ENCODE results near the gene CHMP4A.
A peak's percentile ranks its signal among the peaks of the same experiment; 100 is the strongest.

CHMP4A gene

DNA sequence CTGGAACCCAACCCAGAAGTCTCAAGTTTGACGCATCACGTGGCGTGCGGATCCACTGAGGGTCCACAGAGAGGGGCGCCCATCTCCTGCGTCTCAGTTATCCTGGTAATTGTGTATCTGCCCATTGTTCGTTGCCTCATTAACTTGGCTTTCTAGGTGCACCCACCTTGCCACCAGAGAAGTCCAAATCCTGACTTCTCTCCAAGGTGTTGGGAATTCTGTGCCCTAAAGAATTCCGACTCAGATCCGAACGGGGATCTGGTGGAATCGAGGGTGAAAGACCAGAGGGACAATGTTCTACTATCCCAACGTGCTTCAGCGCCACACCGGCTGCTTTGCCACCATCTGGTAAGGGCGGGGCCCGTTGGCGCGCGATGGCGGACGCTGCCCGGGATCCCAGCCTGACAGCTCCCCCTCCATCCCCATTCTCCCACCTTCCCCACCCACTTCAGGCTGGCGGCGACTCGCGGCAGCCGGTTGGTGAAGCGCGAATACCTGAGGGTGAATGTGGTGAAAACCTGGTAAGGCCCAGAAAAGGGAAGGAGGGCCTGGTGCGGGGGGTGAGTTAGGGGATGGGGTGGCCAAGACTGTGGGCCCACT lies 40.9 kb downstream of the CHMP4A start:
- WGBS (ENCODE audit: insufficient coverage): 6% methylated on average over 12 of the region's 30 CpGs
- CTCF ChIA-PET: interaction anchor here (1.0 to 4.9 kb wide), 4 partner anchors 9 to 58 kb away, joined by 3 to 19 read pairs (median 6); partner anchors contain the start of genes DCAF11, IPO4, IRF9 and NRL
- Histone ChIP-seq H3K9me3 (ENCODE audit: control extremely low read depth in 1 of 5, control insufficient read depth in 4 of 5, insufficient read depth in 2 of 5, low read depth in 1 of 5, low read length in 4 of 5) (no peaks in the 10 kb centered on the region), H3K27me3 (replicated peaks in 2 of 5; ENCODE audit: control insufficient read depth in 4 of 5, insufficient read depth in 5 of 5, low read length in 4 of 5) (no peaks in the 10 kb centered on the region), H3K36me3 (ENCODE audit: control insufficient read depth in 4 of 4, insufficient read depth in 4 of 4, low read length in 3 of 4) (peaks cover 2 to 45% (median 16%) of the 10 kb centered on the region in 4 experiments), H3K4me3 (ENCODE audit: control insufficient read depth in 1 of 7, extremely low read depth in 1 of 7, insufficient read depth in 4 of 7, low read depth in 2 of 7, low read length in 6 of 7) (peak overlapping the region; percentile 20 to 95 (median 81)), H3K4me1 (ENCODE audit: control extremely low read depth in 1 of 4, control insufficient read depth in 4 of 4, insufficient read depth in 4 of 4, low read length in 3 of 4) (peaks cover 2 to 22% (median 11%) of the 10 kb centered on the region in 4 experiments), H3K27ac (ENCODE audit: insufficient read depth in 1 of 2, low read depth in 1 of 2, low read length in 2 of 2, poor library complexity in 1 of 2, severe bottlenecking in 2 of 2) (peak overlapping the region in 1 of 2 experiments; percentile 66)
- POLR2A ChIA-PET: interaction anchor here (1.0 to 2.8 kb wide), 2 partner anchors 11 to 23 kb away, joined by 3 to 15 read pairs; partner anchors contain the start of genes IRF9 and TM9SF1
- peak in 1 of 3 donors; percentile 35 for DNase-seq

GRCh38 chr14:24171422-24172260 lies 41.6 kb downstream of the CHMP4A start, which contains the start of gene REC8:
Gene REC8, plus strand, starts transcription at chr14:24172080. Its CDS starts 473 bp downstream, at chr14:24172553.
- DNase-seq: peak; percentile 97 to 99 (median 99)
- Histone ChIP-seq H3K36me3 (ENCODE audit: control insufficient read depth in 4 of 4, insufficient read depth in 4 of 4, low read length in 3 of 4) (peaks cover 2 to 43% (median 14%) of the 10 kb centered on the region in 4 experiments), H3K27me3 (replicated peaks in 2 of 5; ENCODE audit: control insufficient read depth in 4 of 5, insufficient read depth in 5 of 5, low read length in 4 of 5) (no peaks in the 10 kb centered on the region), H3K4me1 (ENCODE audit: control extremely low read depth in 1 of 4, control insufficient read depth in 4 of 4, insufficient read depth in 4 of 4, low read length in 3 of 4) (peaks cover 2 to 27% (median 12%) of the 10 kb centered on the region in 4 experiments), H3K27ac (ENCODE audit: insufficient read depth in 1 of 2, low read depth in 1 of 2, low read length in 2 of 2, poor library complexity in 1 of 2, severe bottlenecking in 2 of 2) (peak within 1 kb of the TSS in 1 of 2 experiments; percentile 66), H3K9me3 (ENCODE audit: control extremely low read depth in 1 of 5, control insufficient read depth in 4 of 5, insufficient read depth in 2 of 5, low read depth in 1 of 5, low read length in 4 of 5) (no peaks in the 10 kb centered on the region), H3K4me3 (ENCODE audit: control insufficient read depth in 1 of 7, extremely low read depth in 1 of 7, insufficient read depth in 4 of 7, low read depth in 2 of 7, low read length in 6 of 7) (peak within 1 kb of the TSS; percentile 20 to 95 (median 81))
- ChIA-PET POLR2A (interaction anchor here (1.0 to 2.8 kb wide), 2 partner anchors 10 to 24 kb away, joined by 3 to 15 read pairs; partner anchors contain the start of genes IRF9 and TM9SF1), CTCF (interaction anchor here (1.0 to 4.9 kb wide), 4 partner anchors 9 to 15 kb away, joined by 3 to 19 read pairs (median 6); partner anchors contain the start of genes IPO4 and IRF9)
- WGBS (ENCODE audit: insufficient coverage): 8% methylated on average over 53 of the region's 63 CpGs

GRCh38 chr14:24167469-24168114 lies 45.7 kb downstream of the CHMP4A start:
- peak in 2 of 3 donors; percentile 34 to 55 for DNase-seq
- POLR2A ChIA-PET: interaction anchor here (0.6 kb wide), 2 partner anchors 14 to 54 kb away, joined by 3 read pairs; no protein-coding TSS in a partner anchor
- Histone ChIP-seq H3K27me3 (replicated peaks in 2 of 5; ENCODE audit: control insufficient read depth in 4 of 5, insufficient read depth in 5 of 5, low read length in 4 of 5) (no peaks in the 10 kb centered on the region), H3K4me1 (ENCODE audit: control extremely low read depth in 1 of 4, control insufficient read depth in 4 of 4, insufficient read depth in 4 of 4, low read length in 3 of 4) (peaks cover 4 to 23% (median 11%) of the 10 kb centered on the region in 4 experiments), H3K9me3 (ENCODE audit: control extremely low read depth in 1 of 5, control insufficient read depth in 4 of 5, insufficient read depth in 2 of 5, low read depth in 1 of 5, low read length in 4 of 5) (no peaks in the 10 kb centered on the region), H3K27ac (ENCODE audit: insufficient read depth in 1 of 2, low read depth in 1 of 2, low read length in 2 of 2, poor library complexity in 1 of 2, severe bottlenecking in 2 of 2) (no peak overlapping the region), H3K36me3 (ENCODE audit: control insufficient read depth in 4 of 4, insufficient read depth in 4 of 4, low read length in 3 of 4) (peaks cover 17 to 57% (median 43%) of the 10 kb centered on the region in 4 experiments), H3K4me3 (ENCODE audit: control insufficient read depth in 1 of 7, extremely low read depth in 1 of 7, insufficient read depth in 4 of 7, low read depth in 2 of 7, low read length in 6 of 7) (no peak overlapping the region)
- 76% methylated on average over 3 of the region's 3 CpGs for whole genome bisulfite sequencing (ENCODE audit: insufficient coverage)
- CTCF ChIA-PET: no interaction called here

DNA sequence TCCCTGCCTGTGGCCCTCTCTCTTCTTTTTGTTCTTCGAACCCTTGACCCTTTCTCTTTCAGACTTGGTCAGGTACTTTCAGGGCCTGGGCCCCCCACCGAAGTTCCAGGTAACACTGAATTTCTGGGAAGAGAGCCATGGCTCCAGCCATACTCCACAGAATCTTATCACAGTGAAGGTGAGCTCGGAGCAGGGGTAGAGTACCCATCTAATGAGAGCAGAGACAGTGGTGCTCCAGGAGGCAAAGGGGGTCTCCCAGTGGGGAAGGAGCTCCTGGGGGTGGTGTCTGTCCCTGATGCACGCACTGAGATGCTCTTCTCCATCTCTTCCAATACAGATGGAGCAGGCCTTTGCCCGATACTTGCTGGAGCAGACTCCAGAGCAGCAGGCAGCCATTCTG lies 47.5 kb downstream of the CHMP4A start:
- ChIA-PET POLR2A (no interaction called here), CTCF (interaction anchor here (1.3 kb wide), 1 partner anchor 59 kb away, joined by 3 read pairs; no protein-coding TSS in a partner anchor)
- peaks cover 10 to 30% (median 18%) of the 10 kb centered on the region in 4 experiments for H3K4me1 ChIP-seq (ENCODE audit: control extremely low read depth in 1 of 4, control insufficient read depth in 4 of 4, insufficient read depth in 4 of 4, low read length in 3 of 4)
- H3K27me3 ChIP-seq (replicated peaks in 2 of 5; ENCODE audit: control insufficient read depth in 4 of 5, insufficient read depth in 5 of 5, low read length in 4 of 5): no peaks in the 10 kb centered on the region
- DNase-seq: no peak
- 96% methylated on average over 5 of the region's 5 CpGs for WGBS (ENCODE audit: insufficient coverage)
- no peaks in the 10 kb centered on the region for H3K9me3 ChIP-seq (ENCODE audit: control extremely low read depth in 1 of 5, control insufficient read depth in 4 of 5, insufficient read depth in 2 of 5, low read depth in 1 of 5, low read length in 4 of 5)
- no peak overlapping the region for H3K4me3 ChIP-seq (ENCODE audit: control insufficient read depth in 1 of 7, extremely low read depth in 1 of 7, insufficient read depth in 4 of 7, low read depth in 2 of 7, low read length in 6 of 7)
- peak overlapping the region in 1 of 2 experiments; percentile 25 for H3K27ac ChIP-seq (ENCODE audit: insufficient read depth in 1 of 2, low read depth in 1 of 2, low read length in 2 of 2, poor library complexity in 1 of 2, severe bottlenecking in 2 of 2)
- H3K36me3 ChIP-seq (ENCODE audit: control insufficient read depth in 4 of 4, insufficient read depth in 4 of 4, low read length in 3 of 4): peaks cover 17 to 61% (median 44%) of the 10 kb centered on the region in 4 experiments

DNA sequence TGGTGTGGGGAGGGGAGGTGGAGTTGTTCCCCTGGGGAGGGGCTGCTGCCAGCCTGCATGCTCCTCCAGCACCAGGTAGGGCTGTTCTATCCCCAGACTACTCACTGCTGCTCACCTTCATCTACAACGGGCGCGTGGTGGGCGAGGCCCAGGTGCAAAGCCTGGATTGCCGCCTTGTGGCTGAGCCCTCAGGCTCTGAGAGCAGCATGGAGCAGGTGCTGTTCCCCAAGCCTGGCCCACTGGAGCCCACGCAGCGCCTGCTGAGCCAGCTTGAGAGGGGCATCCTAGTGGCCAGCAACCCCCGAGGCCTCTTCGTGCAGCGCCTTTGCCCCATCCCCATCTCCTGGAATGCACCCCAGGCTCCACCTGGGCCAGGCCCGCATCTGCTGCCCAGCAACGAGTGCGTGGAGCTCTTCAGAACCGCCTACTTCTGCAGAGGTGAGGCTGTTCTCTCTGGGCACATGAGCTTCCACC lies 48.7 kb downstream of the CHMP4A start:
- no peak overlapping the region for H3K27ac ChIP-seq (ENCODE audit: insufficient read depth in 1 of 2, low read depth in 1 of 2, low read length in 2 of 2, poor library complexity in 1 of 2, severe bottlenecking in 2 of 2)
- peaks cover 20 to 69% (median 50%) of the 10 kb centered on the region in 4 experiments for H3K36me3 ChIP-seq (ENCODE audit: control insufficient read depth in 4 of 4, insufficient read depth in 4 of 4, low read length in 3 of 4)
- ChIA-PET POLR2A (interaction anchor here (0.6 to 1.0 kb wide), 3 partner anchors 9 to 51 kb away, joined by 3 to 4 read pairs (median 3); no protein-coding TSS in a partner anchor), CTCF (interaction anchor here (0.8 to 1.5 kb wide), 6 partner anchors 9 to 58 kb away, joined by 3 to 6 read pairs (median 3); partner anchors contain the start of genes IPO4 and MDP1)
- H3K4me1 ChIP-seq (ENCODE audit: control extremely low read depth in 1 of 4, control insufficient read depth in 4 of 4, insufficient read depth in 4 of 4, low read length in 3 of 4): peaks cover 10 to 38% (median 22%) of the 10 kb centered on the region in 4 experiments
- WGBS (ENCODE audit: insufficient coverage): 98% methylated on average over 14 of the region's 14 CpGs
- no peak overlapping the region for H3K4me3 ChIP-seq (ENCODE audit: control insufficient read depth in 1 of 7, extremely low read depth in 1 of 7, insufficient read depth in 4 of 7, low read depth in 2 of 7, low read length in 6 of 7)
- H3K27me3 ChIP-seq (replicated peaks in 2 of 5; ENCODE audit: control insufficient read depth in 4 of 5, insufficient read depth in 5 of 5, low read length in 4 of 5): no peaks in the 10 kb centered on the region
- no peak for DNase-seq
- H3K9me3 ChIP-seq (ENCODE audit: control extremely low read depth in 1 of 5, control insufficient read depth in 4 of 5, insufficient read depth in 2 of 5, low read depth in 1 of 5, low read length in 4 of 5): no peaks in the 10 kb centered on the region

GRCh38 chr14:24162093-24162492 lies 51.2 kb downstream of the CHMP4A start:
- H3K27ac ChIP-seq (ENCODE audit: insufficient read depth in 1 of 2, low read depth in 1 of 2, low read length in 2 of 2, poor library complexity in 1 of 2, severe bottlenecking in 2 of 2): peak overlapping the region; percentile 94 to 96

More at GRCh38 chr14:24162093-24162492, 51.2 kb downstream of the CHMP4A start:
- H3K27me3 ChIP-seq (replicated peaks in 2 of 5; ENCODE audit: control insufficient read depth in 4 of 5, insufficient read depth in 5 of 5, low read length in 4 of 5): no peaks in the 10 kb centered on the region
- H3K36me3 ChIP-seq (ENCODE audit: control insufficient read depth in 4 of 4, insufficient read depth in 4 of 4, low read length in 3 of 4): peaks cover 25 to 76% (median 54%) of the 10 kb centered on the region in 4 experiments
- 83% methylated on average over 4 of the region's 8 CpGs for WGBS (ENCODE audit: insufficient coverage)
- DNase-seq: no peak
- POLR2A ChIA-PET: interaction anchor here (0.6 to 2.8 kb wide), 7 partner anchors 9 to 35 kb away, joined by 3 to 16 read pairs (median 7); partner anchors contain the start of genes EMC9, PSME1, PSME2 and REC8
- H3K9me3 ChIP-seq (ENCODE audit: control extremely low read depth in 1 of 5, control insufficient read depth in 4 of 5, insufficient read depth in 2 of 5, low read depth in 1 of 5, low read length in 4 of 5): no peaks in the 10 kb centered on the region
- peaks cover 10 to 32% (median 19%) of the 10 kb centered on the region in 4 experiments for H3K4me1 ChIP-seq (ENCODE audit: control extremely low read depth in 1 of 4, control insufficient read depth in 4 of 4, insufficient read depth in 4 of 4, low read length in 3 of 4)
- peak overlapping the region in 6 of 7 experiments; percentile 71 to 92 (median 86) for H3K4me3 ChIP-seq (ENCODE audit: control insufficient read depth in 1 of 7, extremely low read depth in 1 of 7, insufficient read depth in 4 of 7, low read depth in 2 of 7, low read length in 6 of 7)
- CTCF ChIA-PET: interaction anchor here (0.6 to 5.6 kb wide), 18 partner anchors 11 to 833 kb away, joined by 3 to 112 read pairs (median 4); partner anchors contain the start of genes CIDEB, DCAF11, EMC9 and LTB4R2

Data from common myeloid progenitor, CD34-positive (primary cell).